ENCODE measurements around the gene PI4K2B. TPM values are rescaled to one million over a fixed set of nuclear protein-coding genes. Genes with fewer than 3 reads are reported as not detected.

PI4K2B gene
- total RNA-seq, 1 experiment from 2014 or later = 13.3 TPM

GRCh38 chr4:25258980-25259578, 25.2 kb downstream of the PI4K2B start:
- no TSS peak for BruUV-seq (replicated peaks)
- H3K9ac ChIP-seq (ENCODE audit: low read length) = no peak overlapping the region
- H3K27ac ChIP-seq (ENCODE audit: low read length) = no peak overlapping the region
- no peaks in the 10 kb centered on the region for H3K9me3 ChIP-seq (ENCODE audit: low read length)
- TF ChIP-seq CTCF (conservative IDR thresholded peaks at IDR 0.05; ENCODE audit: low read depth, low read length) = no peak
- no peak for TF ChIP-seq EZH2 (IDR thresholded peaks at IDR 0.05; ENCODE audit: low read length, unreplicated experiment)
- TF ChIP-seq EZH2phosphoT487 (IDR thresholded peaks at IDR 0.05; ENCODE audit: borderline replicate concordance, low read length) = no peak
- peaks cover 7% of the 10 kb centered on the region; the same call in 1 of the 2 replicates for H3K4me1 ChIP-seq (ENCODE audit: insufficient read depth, low read length)
- no peaks in the 10 kb centered on the region for H3F3A ChIP-seq (ENCODE audit: low read length, unreplicated experiment)
- DNase-seq (peak; percentile 63), ATAC-seq (peak; percentile 100)
- H3K36me3 ChIP-seq (ENCODE audit: low read depth, low read length) = no peaks in the 10 kb centered on the region; the same call in 1 of the 2 replicates
- H3K27me3 ChIP-seq (ENCODE audit: low read length) = no peaks in the 10 kb centered on the region
- no peaks in the 10 kb centered on the region for H4K20me1 ChIP-seq (ENCODE audit: low read length)
- intact Hi-C loops (cut with micrococcal nuclease) = no loop called here
- H3K4me3 ChIP-seq (ENCODE audit: low read length) = no peak overlapping the region
- POLR2A ChIA-PET (ENCODE audit: unreplicated experiment) = no interaction called here
- no peaks in the 10 kb centered on the region for H3K9me2 ChIP-seq (replicated peaks; ENCODE audit: low read length)
- H3K4me2 ChIP-seq (ENCODE audit: low read length) = no peak overlapping the region
- CTCF ChIA-PET = no interaction called here
- H2AFZ ChIP-seq (ENCODE audit: low read length) = no peak overlapping the region
- H3K79me2 ChIP-seq (ENCODE audit: low read length) = 0 out of 2 replicates have a peak, but pooled peaks cover under 1% of the 10 kb centered on the region

- POLR2A ChIA-PET (ENCODE audit: unreplicated experiment) = no interaction called here
- no peaks in the 10 kb centered on the region for H3K27me3 ChIP-seq (ENCODE audit: low read length)
- no peaks in the 10 kb centered on the region; the same call in 1 of the 2 replicates for H3K36me3 ChIP-seq (ENCODE audit: low read depth, low read length)
- H3K27ac ChIP-seq (ENCODE audit: low read length) = no peak overlapping the region
- H3K9me3 ChIP-seq (ENCODE audit: low read length) = no peaks in the 10 kb centered on the region
- H3K9me2 ChIP-seq (replicated peaks; ENCODE audit: low read length) = no peaks in the 10 kb centered on the region
- H4K20me1 ChIP-seq (ENCODE audit: low read length) = no peaks in the 10 kb centered on the region
- H3F3A ChIP-seq (ENCODE audit: low read length, unreplicated experiment) = no peaks in the 10 kb centered on the region
- ATAC-seq = no peak
- H3K4me2 ChIP-seq (ENCODE audit: low read length) = no peak overlapping the region
- intact Hi-C loops (cut with micrococcal nuclease) = no loop called here
- BruUV-seq (replicated peaks) = no TSS peak
- H3K4me3 ChIP-seq (ENCODE audit: low read length) = no peak overlapping the region
- DNase-seq = no peak
- no peaks in the 10 kb centered on the region for H3K4me1 ChIP-seq (ENCODE audit: insufficient read depth, low read length)
- no peak overlapping the region for H3K9ac ChIP-seq (ENCODE audit: low read length)
- no peak overlapping the region for H2AFZ ChIP-seq (ENCODE audit: low read length)
- CTCF ChIA-PET = no interaction called here
- H3K79me2 ChIP-seq (ENCODE audit: low read length) = no peaks in the 10 kb centered on the region
- no peak for TF ChIP-seq EZH2phosphoT487 (IDR thresholded peaks at IDR 0.05; ENCODE audit: borderline replicate concordance, low read length)
- no peak for TF ChIP-seq CTCF (conservative IDR thresholded peaks at IDR 0.05; ENCODE audit: low read depth, low read length)
- no peak for TF ChIP-seq EZH2 (IDR thresholded peaks at IDR 0.05; ENCODE audit: low read length, unreplicated experiment)
Observed at GRCh38 chr4:25271866-25272265, 38.0 kb downstream of the PI4K2B start.

DNA sequence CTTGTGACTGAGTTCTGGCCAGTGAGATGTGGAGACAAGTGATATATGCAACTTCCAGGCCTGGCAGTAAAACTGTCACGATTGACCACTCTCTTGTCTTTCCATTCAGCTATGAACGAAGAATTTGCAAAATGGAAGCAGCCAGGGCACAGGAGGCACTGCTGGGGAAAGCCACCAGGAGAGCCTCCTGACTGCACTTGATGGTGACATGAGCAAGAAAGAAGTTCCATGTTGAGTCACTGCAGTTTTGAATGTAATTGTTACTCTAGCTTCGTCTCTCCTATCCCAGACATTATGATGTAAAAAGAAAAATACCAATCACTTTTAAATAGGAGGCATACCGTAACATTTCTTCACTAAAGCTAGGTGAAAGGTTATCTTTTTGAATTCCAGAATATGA, 46.4 kb downstream of the PI4K2B start:
- ATAC-seq = no peak
- no peak overlapping the region for H3K4me3 ChIP-seq (ENCODE audit: low read length)
- H3K27me3 ChIP-seq (ENCODE audit: low read length) = no peaks in the 10 kb centered on the region
- intact Hi-C loops (cut with micrococcal nuclease) = no loop called here
- H3K36me3 ChIP-seq (ENCODE audit: low read depth, low read length) = no peaks in the 10 kb centered on the region
- H3K9me3 ChIP-seq (ENCODE audit: low read length) = no peaks in the 10 kb centered on the region
- CTCF ChIA-PET = no interaction called here
- DNase-seq = no peak
- H3F3A ChIP-seq (ENCODE audit: low read length, unreplicated experiment) = no peaks in the 10 kb centered on the region
- BruUV-seq (replicated peaks) = no TSS peak
- H3K79me2 ChIP-seq (ENCODE audit: low read length) = no peaks in the 10 kb centered on the region
- no peaks in the 10 kb centered on the region for H4K20me1 ChIP-seq (ENCODE audit: low read length)
- TF ChIP-seq CTCF (conservative IDR thresholded peaks at IDR 0.05; ENCODE audit: low read depth, low read length) (no peak), EZH2 (IDR thresholded peaks at IDR 0.05; ENCODE audit: low read length, unreplicated experiment) (no peak), EZH2phosphoT487 (IDR thresholded peaks at IDR 0.05; ENCODE audit: borderline replicate concordance, low read length) (no peak)
- H3K4me2 ChIP-seq (ENCODE audit: low read length) = no peak overlapping the region
- no peak overlapping the region for H3K27ac ChIP-seq (ENCODE audit: low read length)
- no peak overlapping the region for H2AFZ ChIP-seq (ENCODE audit: low read length)
- H3K9ac ChIP-seq (ENCODE audit: low read length) = no peak overlapping the region
- peaks cover 23% of the 10 kb centered on the region for H3K4me1 ChIP-seq (ENCODE audit: insufficient read depth, low read length)
- POLR2A ChIA-PET (ENCODE audit: unreplicated experiment) = no interaction called here
- no peaks in the 10 kb centered on the region for H3K9me2 ChIP-seq (replicated peaks; ENCODE audit: low read length)
